HG02840 (cell line): ENCODE measurements around the gene PRRX1.

Experiments
- ATAC-seq: cut with Tn5 transposase; IDR thresholded peaks from one replicate; pipeline ENCODE4 v1.9.1; 2021; ENCODE audit warnings: mild to moderate bottlenecking, moderate library complexity, moderate number of reproducible peaks; ENCODE audit not compliant: unreplicated experiment, low FRiP score

Gene PRRX1

DNA sequence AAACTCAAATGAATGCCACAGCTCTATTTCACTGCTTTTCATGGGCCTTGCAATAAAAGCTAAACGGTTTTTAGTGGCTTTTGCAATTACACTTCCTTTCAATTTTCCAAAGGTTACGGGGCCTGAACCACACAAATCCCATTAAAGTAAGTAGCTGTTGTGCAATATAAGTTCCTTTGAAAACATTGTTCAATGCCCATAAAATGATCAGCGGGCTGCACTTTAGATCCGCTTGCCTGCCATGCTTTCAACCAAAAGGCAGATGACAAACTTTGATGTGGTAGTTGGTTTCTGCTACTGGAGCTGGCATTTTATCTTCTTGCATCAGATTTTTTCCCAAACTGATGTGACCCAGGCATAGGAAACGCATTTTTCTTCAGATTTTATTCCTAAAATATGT is 50.2 kb downstream of the PRRX1 start:
- ATAC-seq: no peak

DNA sequence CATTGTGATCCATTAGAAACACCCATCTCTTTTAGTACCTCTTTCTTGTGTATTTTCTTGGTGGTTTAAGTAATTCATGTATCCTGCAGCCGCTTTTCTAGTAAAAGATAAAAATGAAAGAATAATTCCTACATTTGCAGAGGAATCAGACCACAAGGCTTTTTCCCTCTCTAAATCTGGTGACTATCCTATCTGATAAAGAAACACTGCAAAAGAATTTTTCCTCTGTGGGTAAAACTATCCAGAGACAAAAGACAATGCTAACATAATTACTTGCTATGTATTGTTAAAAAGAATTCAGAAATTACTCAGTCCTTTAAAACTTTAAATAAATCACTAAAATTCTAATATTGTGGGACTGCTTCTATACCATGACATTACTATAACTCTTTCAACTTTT is 51.0 kb downstream of the PRRX1 start:
- ATAC-seq: no peak

DNA sequence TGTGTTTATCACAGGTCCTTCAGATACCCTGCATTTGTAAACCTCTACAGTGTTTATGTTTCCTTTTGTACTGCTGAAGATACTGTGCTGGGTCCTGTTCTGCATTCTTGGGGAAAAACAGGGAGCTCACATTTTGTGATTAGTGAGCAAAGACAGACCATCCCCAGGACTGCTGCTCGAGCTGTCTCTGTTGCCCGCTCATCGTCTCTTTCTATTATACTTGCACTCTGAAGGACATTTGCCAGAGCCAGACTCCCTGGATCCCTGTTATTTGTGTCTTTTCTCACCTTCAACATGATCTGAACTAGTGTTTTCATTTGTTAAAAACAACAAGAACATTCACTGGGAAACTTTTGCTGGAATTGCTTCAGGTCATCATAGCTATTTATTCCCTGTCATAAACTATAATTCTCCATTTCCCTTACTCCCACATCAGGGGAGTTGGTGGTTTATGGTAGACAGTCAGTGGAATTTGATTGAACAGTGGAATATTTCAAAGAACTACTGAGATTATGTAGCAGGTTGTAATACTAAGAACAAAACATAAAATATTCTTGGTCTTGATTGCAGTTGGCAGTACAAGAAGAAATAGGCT is 53.0 kb downstream of the PRRX1 start:
- ATAC-seq: no peak

DNA sequence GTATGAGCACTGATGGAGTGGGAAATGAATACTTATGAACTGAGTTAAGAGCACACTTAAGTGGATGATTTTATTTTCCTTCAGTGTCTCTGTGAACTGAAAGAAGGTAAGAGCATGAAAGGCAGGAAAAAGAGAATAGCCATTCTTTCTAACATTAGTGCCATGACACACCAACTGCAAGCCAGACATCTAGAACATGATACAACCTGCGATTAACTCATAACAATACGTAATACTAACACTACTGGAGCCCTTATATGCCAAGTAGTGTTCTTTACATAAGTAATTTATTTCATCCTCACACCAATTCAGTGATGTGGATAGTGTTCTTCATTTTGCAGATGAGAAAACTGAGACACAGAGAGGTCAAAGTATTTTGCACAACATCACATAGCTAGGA is 56.7 kb downstream of the PRRX1 start:
- no peak for ATAC-seq

DNA sequence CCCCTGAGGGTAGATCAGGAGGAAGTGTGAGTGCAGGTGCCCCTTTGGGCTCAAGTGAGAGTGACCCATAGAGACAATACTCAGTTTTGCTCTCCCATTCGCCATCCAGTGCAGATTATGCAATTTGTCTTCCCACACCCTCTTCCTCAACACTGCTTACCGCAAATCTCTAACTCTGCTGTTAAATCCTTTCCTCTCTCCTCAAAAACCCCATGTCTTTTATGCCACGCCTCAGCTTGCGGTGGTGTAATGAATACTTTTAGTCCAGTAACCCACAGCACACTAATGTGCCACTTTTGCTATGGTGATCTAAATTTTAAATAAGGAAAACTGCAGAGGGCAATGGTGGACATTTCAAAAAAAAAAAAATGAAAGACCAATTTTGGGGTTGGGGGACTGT is 57.7 kb downstream of the PRRX1 start:
- ATAC-seq: no peak

DNA sequence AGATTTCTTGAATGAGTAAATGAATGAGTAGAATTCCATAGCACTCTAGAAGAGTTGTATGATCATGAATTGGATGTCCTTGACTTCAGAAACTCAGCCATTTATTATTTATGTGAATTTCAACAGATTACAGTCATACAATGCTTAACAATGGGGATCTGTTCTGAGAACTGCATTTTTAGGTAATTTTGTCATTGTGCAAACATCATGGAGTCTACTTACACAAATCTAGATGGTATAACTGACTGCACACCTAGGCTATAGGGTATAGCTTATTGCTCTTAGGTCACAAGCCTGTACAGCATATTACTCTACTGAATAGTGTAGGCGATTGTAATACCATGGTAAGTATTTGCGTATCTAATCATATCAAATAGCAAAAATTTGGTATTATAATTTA is 59.6 kb downstream of the PRRX1 start:
- no peak for ATAC-seq

DNA sequence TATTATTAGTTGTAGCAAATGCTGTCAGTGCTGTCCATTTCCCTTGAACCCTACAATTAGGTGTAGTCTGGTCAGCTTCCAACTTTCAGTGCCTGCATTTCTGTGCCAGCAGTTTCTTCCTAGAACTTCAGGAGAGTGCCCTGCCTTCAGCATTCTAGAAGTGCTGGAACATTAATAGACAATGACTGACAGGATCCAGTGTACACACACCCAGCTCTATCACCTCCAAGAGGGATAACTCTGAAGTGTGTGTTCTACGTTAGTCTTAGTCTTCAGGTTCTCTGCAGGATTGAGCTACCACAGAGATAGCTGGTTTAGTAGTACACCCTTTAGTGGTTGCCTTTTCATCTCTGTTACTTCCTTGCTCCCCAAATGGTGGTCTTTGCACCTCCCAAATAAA is 61.4 kb downstream of the PRRX1 start:
- no peak for ATAC-seq

DNA sequence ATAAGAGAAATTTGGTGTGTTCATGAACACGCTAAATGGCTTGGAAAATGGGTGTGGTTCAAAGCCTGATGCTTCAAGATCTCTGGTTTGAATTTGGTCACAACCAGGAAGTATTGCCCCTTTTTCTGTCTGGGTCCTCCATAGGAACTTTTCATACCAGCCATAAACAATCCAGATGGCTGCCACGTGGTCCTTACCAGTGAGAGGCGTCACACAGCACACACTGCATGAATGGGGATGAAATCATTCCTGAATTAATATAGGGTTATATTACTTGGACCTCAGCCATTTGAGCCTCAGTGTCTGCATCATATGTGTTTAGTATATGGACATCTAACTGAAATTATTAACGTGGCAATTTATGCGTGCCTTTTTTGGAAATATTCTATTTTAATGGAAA is 64.0 kb downstream of the PRRX1 start:
- ATAC-seq: no peak

DNA sequence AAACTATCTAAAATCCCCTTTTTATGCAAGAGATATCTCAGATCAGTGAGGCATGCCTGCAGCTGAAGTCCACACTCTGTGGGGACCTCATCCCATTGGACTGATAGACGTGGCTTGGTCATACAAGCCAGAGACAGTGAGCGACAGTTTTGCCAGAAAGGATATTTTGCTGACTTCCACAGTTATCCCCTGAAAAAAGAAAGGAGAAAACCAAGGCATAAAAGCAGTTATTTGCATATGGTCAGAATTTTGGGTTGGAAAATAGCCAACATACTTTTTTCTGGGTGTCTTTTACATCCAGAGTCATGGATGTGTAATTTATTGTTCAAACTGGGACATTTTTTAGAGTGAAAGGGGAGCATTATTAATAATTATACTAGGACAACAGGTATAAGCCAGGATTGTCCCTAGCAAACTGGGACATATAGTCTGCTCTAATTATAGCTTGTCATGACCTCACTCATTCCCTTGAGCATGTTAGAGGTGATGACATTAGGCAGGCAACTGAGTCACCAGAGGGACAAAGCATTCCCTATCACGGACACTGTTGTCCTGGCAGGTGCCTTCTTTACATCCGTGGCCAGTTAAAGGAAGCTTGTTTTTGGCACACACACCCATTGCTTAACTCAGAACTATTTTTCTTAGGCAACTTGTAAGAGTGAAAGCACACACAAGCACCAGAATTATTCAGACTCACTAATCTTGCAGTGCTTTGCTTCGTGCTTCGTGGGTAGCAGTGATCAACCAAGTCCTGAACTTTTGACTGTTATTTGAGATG is 65.5 kb downstream of the PRRX1 start:
- no peak for ATAC-seq

DNA sequence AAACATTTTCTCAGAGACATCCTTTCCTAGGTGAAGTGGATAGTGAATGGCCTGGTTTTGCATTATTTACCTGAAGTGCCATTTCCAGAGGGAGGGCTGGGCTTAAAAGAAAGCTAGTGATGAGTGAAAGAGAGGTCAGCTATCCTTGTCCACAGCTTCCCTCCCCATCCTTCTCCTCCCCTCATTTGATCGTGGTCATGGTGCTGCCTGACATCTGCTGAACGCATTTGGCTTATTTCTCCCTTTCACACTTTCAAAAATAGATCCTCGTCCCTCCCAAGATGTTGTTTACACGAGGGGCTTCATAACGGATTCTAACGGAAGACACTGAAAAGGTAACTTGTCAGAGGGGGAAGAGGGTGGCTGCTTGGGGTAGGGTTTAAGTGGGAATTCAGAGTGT is 66.1 kb downstream of the PRRX1 start:
- ATAC-seq: no peak

DNA sequence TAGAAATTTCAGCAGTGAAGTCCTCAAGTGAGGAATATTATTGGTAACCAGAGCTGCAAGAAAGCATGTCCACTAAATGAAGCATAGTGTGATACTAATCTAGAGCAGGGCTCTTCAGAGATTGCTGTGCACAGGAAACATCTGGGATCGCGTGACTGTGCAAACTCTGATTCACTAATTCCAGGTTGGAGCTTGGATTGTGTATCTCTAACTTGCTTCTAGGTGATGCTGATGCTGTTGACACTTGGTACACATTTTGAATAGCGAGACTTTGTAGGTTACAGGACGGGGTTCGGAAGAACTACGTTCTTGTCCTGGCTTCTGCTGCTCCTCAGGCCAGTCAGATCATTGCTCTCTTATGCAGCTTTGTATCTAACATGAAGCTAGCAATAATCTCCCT is 66.5 kb downstream of the PRRX1 start:
- no peak for ATAC-seq

DNA sequence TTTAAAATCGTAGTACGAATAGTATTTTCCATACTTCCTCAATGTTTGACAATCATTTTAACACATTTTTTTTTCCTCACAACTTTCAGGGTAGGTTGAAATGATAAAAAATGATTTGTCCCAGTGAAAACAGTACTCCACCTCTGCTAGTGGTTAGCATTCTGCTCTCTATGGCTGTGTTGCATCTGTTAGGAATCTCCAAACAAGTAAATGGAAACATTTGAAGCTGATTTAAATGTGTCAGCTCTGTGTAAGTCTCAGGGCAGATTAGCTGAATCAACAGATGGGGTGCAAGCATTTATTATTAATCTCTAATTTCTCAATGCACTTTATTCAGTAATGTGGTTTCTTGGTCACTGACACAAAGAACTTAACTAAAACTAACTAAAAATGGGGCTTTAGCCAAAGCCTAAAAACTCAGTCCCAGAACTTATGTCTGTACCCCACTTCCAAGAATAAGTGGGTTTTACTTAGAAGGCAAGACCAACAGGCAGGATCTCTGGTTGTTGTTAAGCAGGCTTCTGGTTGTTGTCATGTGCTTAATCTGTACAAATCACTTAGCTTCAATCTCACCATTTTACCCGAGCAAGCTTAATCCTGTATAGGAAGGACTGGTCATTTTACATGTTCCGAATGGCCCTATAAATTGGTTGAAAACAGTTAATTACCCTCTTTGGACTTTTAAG is 67.8 kb downstream of the PRRX1 start:
- ATAC-seq: no peak

DNA sequence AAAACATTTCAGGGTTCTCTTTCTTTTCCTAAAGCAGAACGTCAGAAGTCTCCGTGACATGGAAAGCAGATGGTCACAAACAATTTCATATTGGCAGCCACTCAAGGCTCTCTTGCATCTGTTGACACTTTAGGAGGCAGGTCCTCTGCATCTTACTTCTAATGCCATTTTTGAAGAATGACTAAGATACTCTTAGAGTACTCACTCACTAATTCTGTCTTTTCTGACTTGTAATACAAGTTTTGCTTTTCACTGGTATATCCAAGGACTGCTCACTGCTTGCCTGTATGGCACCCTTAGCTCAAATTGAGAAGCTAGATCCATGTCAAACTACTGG is 68.3 kb downstream of the PRRX1 start:
- no peak for ATAC-seq

DNA sequence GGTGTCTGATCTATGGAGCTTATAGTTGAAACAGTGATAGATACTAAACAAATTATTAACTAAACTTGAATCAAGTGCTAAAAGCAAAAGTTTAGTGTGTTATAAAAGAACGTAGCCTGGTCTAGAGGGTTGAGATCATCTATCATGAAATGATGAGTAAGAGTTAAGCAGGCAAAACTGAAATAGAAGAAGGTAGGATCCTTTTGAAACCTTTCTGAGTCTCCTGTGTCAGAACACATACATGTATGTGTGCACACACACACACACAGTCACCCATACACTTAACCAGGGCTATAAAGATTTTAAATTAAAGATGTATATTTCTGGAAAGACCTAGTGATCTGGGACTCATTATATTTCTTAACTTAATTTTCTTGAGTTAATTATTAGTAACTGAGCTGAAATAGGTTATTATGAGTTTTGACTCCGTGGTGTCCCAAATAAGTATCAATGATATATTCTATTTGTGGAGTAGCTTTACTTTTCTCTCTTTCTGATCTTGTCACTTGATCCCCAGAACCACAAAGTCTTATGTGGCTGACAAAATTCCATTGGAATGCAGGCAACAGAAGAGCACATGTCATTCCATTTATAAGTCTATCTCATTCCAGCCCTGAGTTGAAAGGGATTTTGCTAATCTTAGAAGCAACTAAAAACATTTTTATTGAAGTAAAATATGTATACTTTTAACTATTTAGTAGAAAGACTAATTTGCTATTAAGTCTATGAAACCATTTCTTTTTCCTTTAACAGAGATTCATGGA is 70.7 kb downstream of the PRRX1 start:
- no peak for ATAC-seq

DNA sequence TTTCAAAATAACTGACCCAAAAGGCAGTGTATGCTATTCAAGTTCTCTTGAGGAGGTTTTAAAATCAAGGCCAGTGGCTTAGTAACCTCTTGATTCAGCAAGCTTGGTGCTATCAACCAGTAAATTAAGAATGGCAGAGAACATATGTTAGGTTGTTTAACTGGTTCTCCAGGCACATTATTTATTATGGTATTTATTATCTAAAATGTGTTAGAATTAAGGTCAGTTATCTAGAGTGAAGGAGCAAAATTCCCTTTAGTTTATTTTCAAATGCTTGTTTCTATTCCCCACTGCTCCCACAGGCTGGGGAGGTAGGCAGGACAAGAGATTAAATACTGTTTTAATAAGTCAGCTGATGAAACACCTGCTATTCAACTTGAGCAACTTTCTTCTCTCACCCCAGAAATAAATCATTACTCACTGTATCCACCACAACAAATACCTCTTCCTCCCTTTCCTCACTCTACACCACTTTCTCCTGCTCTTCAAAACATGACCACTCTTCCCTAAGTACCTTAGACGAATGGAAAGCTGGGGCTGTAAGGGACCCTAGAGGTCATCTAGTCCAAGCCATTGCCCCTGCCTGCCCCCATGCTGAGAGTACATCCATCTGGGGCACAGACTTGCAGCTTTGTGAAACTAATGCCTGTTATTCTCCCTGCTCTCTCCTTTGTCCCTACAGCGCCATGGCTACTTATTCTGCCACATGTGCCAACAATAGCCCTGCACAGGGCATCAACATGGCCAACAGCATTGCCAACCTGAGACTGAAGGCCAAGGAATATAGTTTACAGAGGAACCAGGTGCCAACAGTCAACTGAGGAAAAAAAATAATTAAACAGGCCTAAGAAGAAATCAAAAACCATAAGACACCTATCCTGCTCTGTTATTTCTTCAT is 71.7 kb downstream of the PRRX1 start:
- ATAC-seq: no peak

DNA sequence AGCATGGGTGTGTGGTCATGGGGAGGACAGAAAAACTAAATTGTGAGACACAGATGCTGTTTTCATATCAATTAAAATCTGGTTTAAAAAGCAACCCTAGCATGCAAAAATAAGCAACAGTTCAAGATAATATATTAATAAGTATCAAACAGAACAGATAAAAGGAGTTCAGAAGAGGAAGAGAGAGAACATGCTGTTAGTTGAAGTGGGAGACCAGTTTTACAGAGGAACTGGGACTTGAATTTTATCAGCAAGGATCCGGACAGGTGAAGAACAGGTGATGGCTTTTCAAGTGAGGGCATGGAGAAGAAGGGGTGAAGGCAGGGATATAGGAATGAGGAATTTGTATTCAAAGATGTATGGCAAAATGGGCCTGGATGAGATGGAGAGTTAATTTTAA is 75.9 kb downstream of the PRRX1 start:
- ATAC-seq: no peak

DNA sequence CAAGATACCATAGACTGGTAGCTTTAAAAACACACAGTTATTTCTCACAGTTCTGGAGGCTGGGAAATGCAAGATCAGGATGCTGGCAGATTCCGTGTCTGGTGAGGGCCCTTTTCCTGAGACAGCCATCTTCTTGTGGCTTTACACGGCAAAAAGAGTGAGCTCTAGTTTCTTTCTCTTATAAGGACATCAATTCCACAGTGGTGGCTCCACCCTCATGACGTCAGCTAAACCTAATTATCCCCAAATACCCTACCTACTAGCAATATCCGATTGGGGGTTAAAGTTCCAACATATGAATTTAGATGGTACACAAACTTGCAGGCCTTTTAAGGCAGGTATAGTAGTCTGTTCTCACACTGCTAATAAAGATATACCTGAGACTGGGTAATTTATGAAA is 77.7 kb downstream of the PRRX1 start:
- no peak for ATAC-seq

DNA sequence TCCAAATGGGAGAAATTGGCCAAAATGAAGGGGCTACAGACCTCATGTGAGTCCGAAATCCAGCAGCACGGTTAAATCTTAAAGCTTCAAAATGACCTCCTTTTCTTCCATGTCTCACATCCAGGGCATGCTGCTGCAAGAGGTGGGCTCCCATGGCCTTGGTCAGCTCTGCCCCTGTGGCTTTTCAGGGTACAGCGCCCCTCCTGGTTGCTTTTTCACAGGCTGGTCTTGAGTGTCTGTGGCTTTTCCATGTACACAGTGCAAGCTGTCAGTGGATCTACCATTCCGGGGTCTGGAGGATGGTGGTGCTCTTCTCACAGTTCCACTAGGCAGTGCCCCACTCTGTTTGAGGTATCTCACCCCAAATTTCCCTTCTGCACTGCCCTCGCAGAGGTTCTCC is 78.7 kb downstream of the PRRX1 start:
- no peak for ATAC-seq

DNA sequence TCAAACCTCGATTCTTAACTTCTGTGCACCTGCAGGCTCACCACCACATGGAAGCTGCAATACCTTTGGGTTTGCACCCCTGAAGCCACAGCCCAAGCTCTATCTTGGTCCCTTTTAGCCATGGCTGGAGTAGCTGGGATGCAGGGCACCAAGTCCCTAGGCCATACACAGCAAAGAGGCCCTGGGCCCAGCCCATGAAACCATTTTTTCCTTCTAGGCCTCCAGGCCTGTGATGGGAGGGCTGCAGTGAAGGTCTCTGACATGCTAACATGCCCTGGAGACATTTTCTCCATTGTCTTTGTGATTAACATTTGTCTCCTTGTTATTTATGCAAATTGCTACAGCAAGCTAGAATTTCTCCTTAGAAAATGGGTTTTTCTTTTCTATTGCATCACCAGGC is 79.2 kb downstream of the PRRX1 start:
- no peak for ATAC-seq

DNA sequence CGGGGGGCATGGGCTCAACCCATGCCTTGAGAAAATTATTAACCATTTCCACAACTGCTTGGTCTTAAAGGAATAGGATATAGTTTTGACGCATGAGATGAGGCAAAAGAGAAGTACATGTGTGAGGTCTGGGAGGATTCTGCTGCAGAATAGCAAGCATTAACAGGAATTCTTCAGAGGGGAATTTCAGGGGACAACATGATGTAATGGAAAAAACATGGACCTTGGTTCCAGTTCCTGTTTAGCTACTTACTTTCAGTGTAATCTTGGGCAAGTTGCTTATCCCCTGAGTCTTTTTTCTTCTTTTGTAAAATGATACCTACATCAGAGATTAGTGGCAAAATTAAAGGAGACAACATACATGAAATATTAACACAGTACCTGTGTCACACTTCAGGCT is 85.6 kb downstream of the PRRX1 start:
- ATAC-seq: no peak
